ENCODE measurements around the gene PHF2. TPM values are rescaled to one million over a fixed set of nuclear protein-coding genes. Genes with fewer than 3 reads are reported as not detected.

The PHF2 gene
- total and polyA plus RNA-seq, 2 of the 8 experiments (the other 6 are each of a cell fraction or from before 2014, with no cell fraction given) = 3.4 to 9.4 TPM

GRCh38 chr9:93610206-93610605, 33.8 kb downstream of the PHF2 start:
- 95% methylated on average over 1 of the region's 1 CpG; no CpG with 5 or more reads in 1 of the 2 experiments for WGBS, 2 experiments (ENCODE audit: extremely low coverage in 1 of 2, insufficient coverage in 1 of 2, insufficient read length in 1 of 2, insufficient replicate concordance in 2 of 2, low coverage in 1 of 2, low lambda C conversion rate in 2 of 2, missing lambda C conversion rate in 1 of 2)
- no peak overlapping the region for H3K23ac ChIP-seq (ENCODE audit: insufficient read length)
- no peak overlapping the region for H2BK12ac ChIP-seq (ENCODE audit: low read depth, low read length)
- no peak overlapping the region for H3K56ac ChIP-seq (replicated peaks; ENCODE audit: insufficient read length, low read depth, low read length)
- H2BK15ac ChIP-seq (ENCODE audit: low read length) = no peak overlapping the region
- TF ChIP-seq EZH2 (IDR thresholded peaks at IDR 0.05; ENCODE audit: low read depth, low read length, severe bottlenecking) (no peak), TAF7 (optimal IDR thresholded peaks at IDR 0.05; ENCODE audit: borderline replicate concordance, low read depth, low read length) (no peak), GTF2F1 (IDR thresholded peaks at IDR 0.05; ENCODE audit: borderline replicate concordance, low read depth, low read length) (no peak), MAFK (IDR thresholded peaks at IDR 0.05; ENCODE audit: low read depth, low read length) (no peak), ATF2 (IDR thresholded peaks at IDR 0.05; ENCODE audit: low read length) (no peak), FOSL1 (IDR thresholded peaks at IDR 0.05; ENCODE audit: insufficient read depth, low read depth, low read length) (no peak)
- no peak overlapping the region for H3K4me3 ChIP-seq (ENCODE audit: extremely low read depth in 1 of 4, insufficient read depth in 2 of 4, low read depth in 3 of 4, low read length in 4 of 4)
- H3K4me1 ChIP-seq (replicated peaks in 1 of 4; ENCODE audit: control insufficient read depth in 3 of 4, insufficient read depth in 4 of 4, low read length in 3 of 4) = no peaks in the 10 kb centered on the region
- H3K27me3 ChIP-seq (replicated peaks in 1 of 4; ENCODE audit: control insufficient read depth in 3 of 4, extremely low read depth in 1 of 4, insufficient read depth in 3 of 4, low read length in 3 of 4) = no peaks in the 10 kb centered on the region
- no peak overlapping the region for H3K4ac ChIP-seq (replicated peaks; ENCODE audit: insufficient read length, low read depth, low read length)
- no peak overlapping the region for H3K4me2 ChIP-seq (ENCODE audit: insufficient read depth in 1 of 2, low read depth in 2 of 2, low read length in 2 of 2)
- no peak overlapping the region for H2BK120ac ChIP-seq (replicated peaks; ENCODE audit: low read depth, low read length)
- ChIA-PET CTCF (ENCODE audit: partially characterized antibody) (interaction anchor here (0.6 kb wide), 1 partner anchor 987 kb away, joined by 4 read pairs; no protein-coding TSS in a partner anchor), POLR2A (ENCODE audit: partially characterized antibody) (no interaction called here)
- FAIRE-seq = no peak
- H3K9ac ChIP-seq (replicated peaks in 1 of 4; ENCODE audit: extremely low read depth in 1 of 4, low read depth in 3 of 4, low read length in 3 of 4) = no peak overlapping the region
- no peak overlapping the region for H3K27ac ChIP-seq (ENCODE audit: low read depth, low read length)
- H2BK20ac ChIP-seq (ENCODE audit: low read length) = no peak overlapping the region
- H4K20me1 ChIP-seq (replicated peaks in 1 of 2; ENCODE audit: control insufficient read depth in 1 of 2, insufficient read depth in 2 of 2, low read length in 2 of 2) = peaks cover 0 to 6% of the 10 kb centered on the region in 2 experiments
- H4K91ac ChIP-seq (replicated peaks; ENCODE audit: insufficient read length, low read length) = no peak overlapping the region
- no peak for DNase-seq (ENCODE audit: low read depth in 1 of 2, low spot score in 2 of 2)
- peaks cover 6 to 15% of the 10 kb centered on the region in 2 experiments; a peak in 2 of 4 replicates for H3K79me2 ChIP-seq (ENCODE audit: control insufficient read depth in 1 of 2, insufficient read depth in 2 of 2, low read length in 2 of 2)
- no peak overlapping the region for H2AK5ac ChIP-seq (ENCODE audit: low read depth, low read length)
- no peak overlapping the region for H4K5ac ChIP-seq (ENCODE audit: insufficient read length, low read depth, low read length)
- H3K23me2 ChIP-seq (ENCODE audit: low read depth, low read length) = peaks cover 7% of the 10 kb centered on the region; the same call in 1 of the 2 replicates
- no peak overlapping the region for H2AFZ ChIP-seq (ENCODE audit: low read length)
- H3K79me1 ChIP-seq (ENCODE audit: low read depth, low read length) = no peaks in the 10 kb centered on the region; the same call in 1 of the 2 replicates
- H4K8ac ChIP-seq (ENCODE audit: extremely low read depth, insufficient read depth, low read length) = no peak overlapping the region
- H3K14ac ChIP-seq (ENCODE audit: insufficient read length) = no peak overlapping the region
- H3K9me3 ChIP-seq (ENCODE audit: insufficient read depth in 2 of 2, low read depth in 1 of 2, low read length in 1 of 2) = no peaks in the 10 kb centered on the region; a peak in 2 of 4 replicates
- no peaks in the 10 kb centered on the region for H3K36me3 ChIP-seq (ENCODE audit: control insufficient read depth in 2 of 4, insufficient read depth in 4 of 4, low read length in 3 of 4)
- no peak overlapping the region for H2BK5ac ChIP-seq (ENCODE audit: low read depth, low read length)
- H3K18ac ChIP-seq (ENCODE audit: extremely low read depth, low read length) = no peak overlapping the region

Data from H1 (cell line).